Ascending aorta (tissue), 2 donors: Measurements from ENCODE around the gene PCBP3. TPM values are rescaled to one million over a fixed set of nuclear protein-coding genes. Genes with fewer than 3 reads are reported as not detected.

ENCODE experiments used
- DNase-seq, 2 donors: peaks; one replicate each; pipeline ENCODE4 v3.0.0-alpha.2; 2019; ENCODE audit warnings: low spot score in 2 of 2
- H3K27ac ChIP-seq, 2 donors: fragments of 200-600 bp; sonication (generic); one replicate each; pipeline ENCODE4 v1.5.1; 2016 to 2017; ENCODE audit warnings: mild to moderate bottlenecking in 1 of 2
- H3K27me3 ChIP-seq: fragments of 200-600 bp; sonication (generic); one replicate; pipeline ENCODE4 v1.5.1; 2017
- H3K36me3 ChIP-seq, 2 donors: fragments of 200-600 bp; sonication (generic); one replicate each; pipeline ENCODE4 v1.5.1; 2016
- H3K4me1 ChIP-seq, 2 donors: fragments of 200-600 bp; sonication (generic); one replicate each; pipeline ENCODE4 v1.5.1; 2016 to 2017; ENCODE audit warnings: mild to moderate bottlenecking in 1 of 2
- H3K4me3 ChIP-seq, 2 donors: fragments of 200-600 bp; sonication (generic); one replicate each; pipeline ENCODE4 v1.5.1; 2016 to 2017; ENCODE audit warnings: mild to moderate bottlenecking in 1 of 2
- H3K9me3 ChIP-seq, 2 donors: fragments of 200-600 bp; sonication (generic); one replicate each; pipeline ENCODE4 v1.5.1; 2016
- intact Hi-C: fragments of 100-400 bp; cut with DNase I; formaldehyde crosslinking; loops from one replicate; pipeline ENCODE4 v1.15.1; 2023
- total RNA-seq: library from RNA; depleted of rRNA; stranded (reverse); fragments of >200 nt; gene quantifications from one replicate; pipeline ENCODE4 v1.1.0, GENCODE V29; 2016
- TF ChIP-seq, protein P1 (sequence below), 3 experiments: fragments of 200-600 bp in 2 of 3; fragments of 450-650 bp in 1 of 3; sonication (generic) in 2 of 3; IDR thresholded peaks; one replicate each; pipeline ENCODE4 v1.5.1; 2016 to 2019; ENCODE audit warnings: antibody characterized with exemption in 3 of 3, mild to moderate bottlenecking in 1 of 3, moderate library complexity in 1 of 3

Gene PCBP3
- total RNA-seq, 1 donor from 2014 or later, result not detected

DNA sequence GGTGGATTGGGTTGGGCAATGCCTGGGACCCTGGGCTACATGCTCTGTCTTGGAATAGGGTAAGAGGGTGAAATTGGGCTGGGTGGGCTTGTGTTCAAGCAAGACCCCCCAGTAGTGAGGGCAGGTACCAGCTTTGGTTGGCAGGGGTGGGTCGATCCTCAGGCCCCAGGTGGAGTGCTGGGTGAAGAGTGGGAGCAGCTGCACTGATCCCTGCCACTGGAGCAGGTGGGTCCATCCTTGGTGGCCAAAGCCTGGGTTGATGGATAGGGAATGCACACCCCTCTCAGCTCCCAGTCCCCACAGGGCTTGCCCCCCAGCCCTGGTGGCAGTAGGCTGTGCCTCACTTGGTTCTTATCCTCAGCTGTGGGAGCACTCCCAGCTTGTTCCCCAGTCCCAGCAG, 135.2 kb downstream of the PCBP3 start:
- Histone ChIP-seq H3K4me1 (no peaks in the 10 kb centered on the region), H3K9me3 (peaks cover 3 to 21% of the 10 kb centered on the region in 2 donors), H3K27me3 (no peaks in the 10 kb centered on the region), H3K36me3 (no peaks in the 10 kb centered on the region), H3K27ac (no peak overlapping the region), H3K4me3 (no peak overlapping the region)
- intact Hi-C loops, result no loop called here
- no peak for DNase-seq
- TF ChIP-seq, protein P1, sequence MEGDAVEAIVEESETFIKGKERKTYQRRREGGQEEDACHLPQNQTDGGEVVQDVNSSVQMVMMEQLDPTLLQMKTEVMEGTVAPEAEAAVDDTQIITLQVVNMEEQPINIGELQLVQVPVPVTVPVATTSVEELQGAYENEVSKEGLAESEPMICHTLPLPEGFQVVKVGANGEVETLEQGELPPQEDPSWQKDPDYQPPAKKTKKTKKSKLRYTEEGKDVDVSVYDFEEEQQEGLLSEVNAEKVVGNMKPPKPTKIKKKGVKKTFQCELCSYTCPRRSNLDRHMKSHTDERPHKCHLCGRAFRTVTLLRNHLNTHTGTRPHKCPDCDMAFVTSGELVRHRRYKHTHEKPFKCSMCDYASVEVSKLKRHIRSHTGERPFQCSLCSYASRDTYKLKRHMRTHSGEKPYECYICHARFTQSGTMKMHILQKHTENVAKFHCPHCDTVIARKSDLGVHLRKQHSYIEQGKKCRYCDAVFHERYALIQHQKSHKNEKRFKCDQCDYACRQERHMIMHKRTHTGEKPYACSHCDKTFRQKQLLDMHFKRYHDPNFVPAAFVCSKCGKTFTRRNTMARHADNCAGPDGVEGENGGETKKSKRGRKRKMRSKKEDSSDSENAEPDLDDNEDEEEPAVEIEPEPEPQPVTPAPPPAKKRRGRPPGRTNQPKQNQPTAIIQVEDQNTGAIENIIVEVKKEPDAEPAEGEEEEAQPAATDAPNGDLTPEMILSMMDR (IDR thresholded peaks at IDR 0.05), result no peak

DNA sequence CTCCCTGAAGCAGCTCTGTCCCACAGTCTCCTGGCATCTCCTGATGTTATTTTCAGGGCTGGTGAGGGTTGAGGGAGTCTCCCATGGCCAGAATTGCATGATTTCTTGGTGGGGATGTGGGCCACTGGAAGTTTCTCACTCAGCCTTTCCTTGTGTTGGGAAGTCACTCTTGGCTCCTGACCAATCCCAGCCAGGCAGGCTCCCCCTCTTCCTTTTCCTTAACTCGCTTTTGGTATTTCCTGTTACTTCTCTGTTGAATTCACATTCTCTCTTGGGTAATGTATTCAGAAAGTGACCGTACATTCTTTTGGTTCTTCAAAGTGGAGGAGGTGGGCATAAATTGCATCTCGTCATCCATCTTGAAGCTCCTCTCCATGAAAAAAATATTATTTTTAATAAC, 135.7 kb downstream of the PCBP3 start:
- H3K9me3 ChIP-seq, result peaks cover 3 to 18% of the 10 kb centered on the region in 2 donors
- no peaks in the 10 kb centered on the region for H3K36me3 ChIP-seq
- TF ChIP-seq, protein P1 (IDR thresholded peaks at IDR 0.05), result no peak
- intact Hi-C loops, result no loop called here
- no peak overlapping the region for H3K4me3 ChIP-seq
- DNase-seq, result no peak
- no peak overlapping the region for H3K27ac ChIP-seq
- H3K27me3 ChIP-seq, result no peaks in the 10 kb centered on the region
- no peaks in the 10 kb centered on the region for H3K4me1 ChIP-seq

DNA sequence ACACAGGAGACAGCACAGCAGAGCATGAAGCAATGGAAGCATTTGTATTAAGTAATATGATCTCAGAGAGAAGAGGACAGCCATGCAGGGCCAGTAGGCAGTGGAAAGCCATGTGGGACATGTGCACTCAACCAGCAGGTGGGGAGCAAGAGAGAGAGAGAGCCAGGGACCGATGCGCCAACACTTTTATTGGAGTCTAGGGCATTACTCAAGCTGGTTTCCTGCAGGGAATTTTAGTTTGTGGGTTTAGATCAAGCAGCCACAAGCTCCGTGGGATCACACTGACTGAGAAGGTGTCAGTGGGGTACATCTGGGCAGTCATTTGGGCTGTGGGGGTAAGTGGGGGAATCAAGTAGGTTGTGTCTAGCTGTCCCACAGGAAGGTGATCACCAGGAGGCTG, 137.1 kb downstream of the PCBP3 start:
- Histone ChIP-seq H3K27ac (no peak overlapping the region), H3K36me3 (no peaks in the 10 kb centered on the region), H3K27me3 (no peaks in the 10 kb centered on the region), H3K9me3 (peaks cover 3 to 18% of the 10 kb centered on the region in 2 donors), H3K4me3 (no peak overlapping the region), H3K4me1 (no peaks in the 10 kb centered on the region)
- no peak for DNase-seq
- intact Hi-C loops, result no loop called here
- TF ChIP-seq, protein P1 (IDR thresholded peaks at IDR 0.05), result no peak

DNA sequence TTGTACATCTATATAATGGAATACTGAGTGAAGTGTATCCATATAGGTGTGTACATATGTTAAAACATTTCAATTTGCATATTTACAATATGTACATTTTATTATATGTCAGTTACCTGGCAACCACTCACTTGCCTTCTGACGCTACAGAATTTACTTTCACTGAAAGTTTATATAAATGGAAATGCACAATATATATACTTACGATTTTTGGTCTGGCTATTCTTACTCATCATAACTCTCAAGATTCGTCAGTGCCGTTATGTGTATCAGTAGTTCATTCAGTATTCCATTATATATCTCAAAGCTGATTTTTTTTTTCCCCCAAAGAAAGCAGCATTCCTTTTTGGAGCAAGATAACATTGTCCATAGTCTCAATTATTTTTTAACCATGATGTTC, 138.2 kb downstream of the PCBP3 start:
- TF ChIP-seq, protein P1 (IDR thresholded peaks at IDR 0.05), result no peak

DNA sequence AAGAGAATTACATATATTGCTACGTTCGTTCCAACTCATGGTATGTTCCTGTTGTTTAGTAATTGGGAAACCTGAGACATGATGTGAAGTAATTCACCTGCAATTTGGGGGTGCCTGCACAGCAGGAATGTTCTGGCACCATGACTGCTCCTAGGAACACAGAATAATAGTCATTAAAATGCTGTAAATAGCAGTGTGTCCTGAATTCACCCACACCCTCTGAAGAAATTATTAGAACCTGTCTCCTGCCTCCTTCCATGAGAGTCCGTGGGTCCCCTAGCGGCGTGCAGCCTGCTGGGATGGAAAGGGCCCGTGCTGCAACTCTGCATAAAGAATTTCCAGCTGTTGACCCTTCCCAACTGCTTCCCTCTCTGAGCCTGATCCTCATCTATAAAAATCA, 143.1 kb downstream of the PCBP3 start:
- H3K9me3 ChIP-seq, result no peaks in the 10 kb centered on the region
- intact Hi-C loops, result no loop called here
- no peaks in the 10 kb centered on the region for H3K36me3 ChIP-seq
- TF ChIP-seq, protein P1 (IDR thresholded peaks at IDR 0.05), result no peak
- H3K27me3 ChIP-seq, result no peaks in the 10 kb centered on the region
- H3K4me1 ChIP-seq, result no peaks in the 10 kb centered on the region
- no peak for DNase-seq
- H3K4me3 ChIP-seq, result no peak overlapping the region
- H3K27ac ChIP-seq, result no peak overlapping the region

More for the DNA sequence above, 138.2 kb downstream of the PCBP3 start:
- Histone ChIP-seq H3K27me3 (no peaks in the 10 kb centered on the region), H3K9me3 (peaks cover 3 to 14% of the 10 kb centered on the region in 2 donors), H3K4me3 (no peak overlapping the region), H3K4me1 (no peaks in the 10 kb centered on the region), H3K36me3 (no peaks in the 10 kb centered on the region), H3K27ac (no peak overlapping the region)
- intact Hi-C loops, result no loop called here
- no peak for DNase-seq

DNA sequence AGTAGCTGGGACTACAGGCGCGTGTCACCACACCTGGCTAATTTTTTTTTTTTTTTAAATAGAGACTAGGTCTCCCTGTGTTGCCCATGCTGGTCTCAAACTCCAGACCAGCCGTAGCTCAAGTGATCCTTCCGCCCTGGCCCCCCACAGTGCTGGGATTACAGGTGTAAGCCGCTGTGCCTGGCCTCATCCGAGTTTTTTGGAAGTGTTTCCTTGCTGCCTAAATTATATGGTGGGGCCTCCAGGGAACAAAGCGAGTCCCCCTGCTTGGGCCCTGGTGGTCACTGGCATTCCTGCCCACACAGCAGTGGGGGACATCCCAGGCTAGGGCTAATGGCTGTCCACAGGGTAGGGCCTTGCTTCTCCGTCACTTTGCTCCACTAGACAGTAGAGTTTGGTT, 143.8 kb downstream of the PCBP3 start:
- Histone ChIP-seq H3K36me3 (no peaks in the 10 kb centered on the region), H3K4me1 (no peaks in the 10 kb centered on the region), H3K4me3 (no peak overlapping the region), H3K27ac (no peak overlapping the region), H3K27me3 (no peaks in the 10 kb centered on the region), H3K9me3 (no peaks in the 10 kb centered on the region)
- TF ChIP-seq, protein P1 (IDR thresholded peaks at IDR 0.05), result no peak
- DNase-seq, result no peak
- intact Hi-C loops, result no loop called here
